ENCODE measurements around the gene GPR61. TPM values are rescaled to one million over a fixed set of nuclear protein-coding genes. Genes with fewer than 3 reads are reported as not detected.

GPR61 gene
- polyA plus RNA-seq, 1 donor (not counting 4 experiments of a cell fraction or from before 2014, with no cell fraction given), result not detected

DNA sequence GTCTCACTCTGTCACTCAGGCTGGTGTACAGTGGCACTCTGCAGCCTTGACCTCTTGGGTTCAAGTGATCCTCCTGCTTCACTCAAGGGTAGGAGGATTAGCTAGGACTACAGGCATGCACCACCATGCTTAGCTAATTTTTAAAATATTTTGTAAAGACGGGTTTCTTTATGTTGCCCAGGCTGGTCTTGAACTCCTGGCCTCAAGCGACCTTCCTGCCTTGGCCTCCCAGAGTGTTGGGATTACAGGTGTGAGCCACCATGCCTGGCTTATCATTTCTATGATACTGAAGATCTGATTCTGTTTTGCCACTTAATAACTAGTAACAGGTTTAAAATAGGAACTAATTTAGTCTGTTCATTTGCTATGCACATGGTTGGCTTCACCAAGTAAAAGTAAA lies 42.3 kb downstream of the GPR61 start:
- dilution Hi-C loops (cut with MboI; ENCODE audit: extremely low pct_ligation_motif_present, low sequenced_read_pairs), result no loop called here

GRCh38 chr1:109584766-109585165 lies 45.1 kb downstream of the GPR61 start:
- no peaks in the 10 kb centered on the region for H3K4me1 ChIP-seq (ENCODE audit: control insufficient read depth, extremely low read depth, insufficient read depth, low read length)
- no peak overlapping the region for H3K27ac ChIP-seq (ENCODE audit: control insufficient read depth, insufficient read depth, low read length)
- H4K20me1 ChIP-seq (ENCODE audit: control insufficient read depth, extremely low read depth, insufficient read depth, low read length), result no peaks in the 10 kb centered on the region
- no peaks in the 10 kb centered on the region for H3K9me1 ChIP-seq (ENCODE audit: control insufficient read depth, extremely low read depth, insufficient read depth, low read length)
- H3K4me3 ChIP-seq (ENCODE audit: control insufficient read depth in 2 of 3, extremely low read depth in 1 of 3, insufficient read depth in 2 of 3, low read depth in 1 of 3, low read length in 3 of 3), result no peak overlapping the region
- no peak overlapping the region for H3K9ac ChIP-seq (ENCODE audit: control insufficient read depth, extremely low read depth, insufficient read depth, low read length)
- H3K27me3 ChIP-seq (ENCODE audit: control insufficient read depth, extremely low read depth, insufficient read depth, low read length), result no peaks in the 10 kb centered on the region
- no peaks in the 10 kb centered on the region for H3K9me3 ChIP-seq (ENCODE audit: control insufficient read depth, low read depth, low read length)
- no peak overlapping the region for H3K4me2 ChIP-seq (ENCODE audit: control insufficient read depth, extremely low read depth, insufficient read depth, low read depth, low read length)
- H3K79me2 ChIP-seq (ENCODE audit: control insufficient read depth, insufficient read depth, low read length), result peaks cover 3% of the 10 kb centered on the region
- no peak overlapping the region for H2AFZ ChIP-seq (ENCODE audit: control insufficient read depth, low read length)
- TF ChIP-seq CTCF (optimal IDR thresholded peaks at IDR 0.05 in 1 of 3, IDR thresholded peaks at IDR 0.05 in 1 of 3, conservative IDR thresholded peaks at IDR 0.05 in 1 of 3; ENCODE audit: extremely low read depth in 1 of 3, insufficient read depth in 2 of 3, low read length in 3 of 3), result no peak
- no peak for TF ChIP-seq EZH2 (IDR thresholded peaks at IDR 0.05; ENCODE audit: low read length)
- H3K36me3 ChIP-seq (ENCODE audit: control insufficient read depth in 2 of 2, extremely low read depth in 1 of 2, insufficient read depth in 2 of 2, low read length in 2 of 2), result peaks cover 21 to 34% of the 10 kb centered on the region in 2 experiments
- dilution Hi-C loops (cut with MboI; ENCODE audit: extremely low pct_ligation_motif_present, low sequenced_read_pairs), result no loop called here
- no peak for FAIRE-seq
- no peak for DNase-seq (ENCODE audit: low read depth, low spot score)

More for the DNA sequence above, 42.3 kb downstream of the GPR61 start:
- Histone ChIP-seq H2AFZ (ENCODE audit: control insufficient read depth, low read length) (no peak overlapping the region), H3K79me2 (ENCODE audit: control insufficient read depth, insufficient read depth, low read length) (peaks cover 9% of the 10 kb centered on the region), H3K9me1 (ENCODE audit: control insufficient read depth, extremely low read depth, insufficient read depth, low read length) (no peaks in the 10 kb centered on the region), H3K27me3 (ENCODE audit: control insufficient read depth, extremely low read depth, insufficient read depth, low read length) (no peaks in the 10 kb centered on the region), H3K4me1 (ENCODE audit: control insufficient read depth, extremely low read depth, insufficient read depth, low read length) (no peaks in the 10 kb centered on the region), H3K9ac (ENCODE audit: control insufficient read depth, extremely low read depth, insufficient read depth, low read length) (no peak overlapping the region), H3K9me3 (ENCODE audit: control insufficient read depth, low read depth, low read length) (no peaks in the 10 kb centered on the region), H4K20me1 (ENCODE audit: control insufficient read depth, extremely low read depth, insufficient read depth, low read length) (no peaks in the 10 kb centered on the region), H3K36me3 (ENCODE audit: control insufficient read depth in 2 of 2, extremely low read depth in 1 of 2, insufficient read depth in 2 of 2, low read length in 2 of 2) (peaks cover 17 to 22% of the 10 kb centered on the region in 2 experiments), H3K4me3 (ENCODE audit: control insufficient read depth in 2 of 3, extremely low read depth in 1 of 3, insufficient read depth in 2 of 3, low read depth in 1 of 3, low read length in 3 of 3) (no peak overlapping the region), H3K4me2 (ENCODE audit: control insufficient read depth, extremely low read depth, insufficient read depth, low read depth, low read length) (no peak overlapping the region), H3K27ac (ENCODE audit: control insufficient read depth, insufficient read depth, low read length) (no peak overlapping the region)
- DNase-seq (ENCODE audit: low read depth, low spot score), result no peak
- TF ChIP-seq EZH2 (IDR thresholded peaks at IDR 0.05; ENCODE audit: low read length) (no peak), CTCF (optimal IDR thresholded peaks at IDR 0.05 in 1 of 3, IDR thresholded peaks at IDR 0.05 in 1 of 3, conservative IDR thresholded peaks at IDR 0.05 in 1 of 3; ENCODE audit: extremely low read depth in 1 of 3, insufficient read depth in 2 of 3, low read length in 3 of 3) (no peak)
- no peak for FAIRE-seq

Measured in keratinocyte (primary cell).